Glomerular visceral epithelial cell (primary cell): Measurements from ENCODE around the gene NATD1.

Source experiments
- DNase-seq: peaks from one replicate; pipeline ENCODE4 v3.0.0-alpha.2; 2016; ENCODE audit errors: extremely low spot score

The NATD1 gene

DNA sequence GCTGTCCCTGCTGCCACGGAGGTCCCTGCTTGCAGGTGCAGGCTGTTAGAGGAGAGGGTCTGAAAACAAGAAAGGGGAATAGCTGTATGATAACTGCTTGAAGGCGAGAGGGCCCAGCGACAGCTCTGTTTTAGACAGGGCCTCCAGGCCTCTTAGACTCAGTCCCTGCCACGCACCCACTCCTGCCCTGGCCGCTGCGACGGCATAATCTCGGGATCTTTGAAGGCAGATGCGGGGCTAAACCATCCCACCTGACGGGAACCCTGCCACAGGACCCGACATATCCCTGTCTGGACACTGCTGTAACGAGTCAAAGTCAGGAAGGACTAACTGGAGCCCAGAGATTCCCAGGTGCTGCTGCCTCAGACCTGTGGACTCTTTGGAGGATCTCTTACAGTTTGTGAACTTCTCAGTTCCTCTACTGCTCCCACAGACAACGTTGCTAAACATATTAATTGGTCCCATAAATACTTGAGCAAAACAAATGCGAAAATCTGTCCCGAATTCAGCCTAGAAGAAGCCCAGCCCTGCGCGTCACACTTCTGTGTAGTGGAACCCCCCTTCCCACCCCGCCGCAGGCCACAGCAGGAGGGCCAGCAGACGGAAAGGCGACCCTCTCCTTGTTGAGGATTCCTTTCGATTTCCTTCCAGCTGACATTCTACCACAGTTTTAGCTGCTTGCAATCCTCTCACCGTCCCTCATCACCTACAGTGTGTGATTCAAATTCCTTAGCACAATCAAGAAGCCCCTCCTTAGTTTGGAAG is 38.3 kb downstream of the NATD1 start:
- no peak for DNase-seq

- DNase-seq: peak; percentile 96
Observed at GRCh38 chr17:21214015-21214776, 39.0 kb downstream of the NATD1 start, which contains the start of gene TMEM11. Gene TMEM11 (minus strand): TSS chr17:21214161. CDS start chr17:21214152, 9 bp downstream.

GRCh38 chr17:21213638-21214014 is 39.6 kb downstream of the NATD1 start:
- DNase-seq: peak; percentile 39

DNA sequence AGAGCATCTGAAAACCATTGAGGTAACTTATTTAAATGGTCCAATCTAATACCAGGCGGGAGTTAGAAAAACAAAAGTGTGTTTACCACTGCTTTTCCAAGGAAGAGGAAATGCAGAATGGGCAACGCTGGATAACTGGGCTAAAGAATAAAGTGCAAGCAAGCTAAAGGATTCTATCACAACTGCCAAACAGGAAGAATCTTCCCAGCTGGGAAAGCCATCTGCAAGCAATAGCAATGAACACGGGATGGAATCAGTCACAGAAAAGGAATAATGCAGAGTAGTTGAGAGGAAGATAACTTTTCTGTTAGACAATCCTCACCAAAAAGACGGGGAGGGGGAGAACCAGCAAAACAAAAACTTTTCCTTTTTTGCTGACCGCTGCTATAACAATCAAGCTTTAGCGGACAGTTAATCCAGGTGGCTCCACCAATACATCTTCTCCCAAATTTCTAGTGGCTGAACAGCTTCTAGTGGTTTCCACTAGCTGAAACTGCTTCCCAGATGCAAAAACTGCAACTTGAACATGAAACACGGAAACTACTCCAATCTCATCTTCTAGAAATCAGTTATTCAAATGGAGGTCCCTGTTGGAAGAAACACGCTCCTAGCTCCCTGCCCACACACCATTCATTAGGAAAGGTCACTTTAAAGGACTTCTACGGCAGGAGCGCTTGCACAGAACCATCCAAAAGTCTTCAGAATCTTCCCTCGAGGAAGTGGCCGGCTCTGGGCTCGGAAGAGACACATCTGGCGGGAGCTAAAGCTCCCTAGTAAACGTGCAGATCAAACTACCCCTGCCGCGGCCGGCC is 40.2 kb downstream of the NATD1 start:
- no peak for DNase-seq

DNA sequence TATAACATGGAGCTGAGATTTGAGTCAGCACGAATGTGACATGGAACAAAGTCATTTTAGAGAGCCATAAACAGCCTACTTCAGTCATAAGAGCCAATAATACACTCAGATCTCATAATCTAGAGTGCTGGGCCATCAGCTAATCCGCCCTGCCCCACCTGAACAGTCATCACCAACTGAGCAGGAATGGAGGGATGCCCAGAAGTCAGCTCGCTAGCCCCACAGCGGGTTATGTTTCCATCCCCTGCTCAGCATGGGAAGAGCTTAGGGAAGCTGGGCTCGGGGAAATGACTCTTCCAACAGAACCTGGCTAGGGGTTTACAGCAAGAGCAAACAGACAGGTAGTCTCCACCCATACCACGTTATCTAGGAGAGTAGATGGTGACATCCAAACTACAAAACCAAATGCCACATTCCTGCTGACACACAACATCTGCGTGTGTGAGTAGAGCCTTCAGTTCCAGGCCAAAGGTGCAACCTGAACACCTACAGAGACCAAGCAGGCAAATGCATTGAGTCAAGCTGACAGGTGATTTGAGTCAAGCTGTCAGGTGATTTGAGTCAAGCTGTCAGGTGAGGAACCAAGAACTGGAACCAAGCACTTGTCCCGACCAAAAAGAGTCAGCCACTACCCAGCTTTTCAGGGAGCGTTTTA is 41.3 kb downstream of the NATD1 start:
- no peak for DNase-seq

DNA sequence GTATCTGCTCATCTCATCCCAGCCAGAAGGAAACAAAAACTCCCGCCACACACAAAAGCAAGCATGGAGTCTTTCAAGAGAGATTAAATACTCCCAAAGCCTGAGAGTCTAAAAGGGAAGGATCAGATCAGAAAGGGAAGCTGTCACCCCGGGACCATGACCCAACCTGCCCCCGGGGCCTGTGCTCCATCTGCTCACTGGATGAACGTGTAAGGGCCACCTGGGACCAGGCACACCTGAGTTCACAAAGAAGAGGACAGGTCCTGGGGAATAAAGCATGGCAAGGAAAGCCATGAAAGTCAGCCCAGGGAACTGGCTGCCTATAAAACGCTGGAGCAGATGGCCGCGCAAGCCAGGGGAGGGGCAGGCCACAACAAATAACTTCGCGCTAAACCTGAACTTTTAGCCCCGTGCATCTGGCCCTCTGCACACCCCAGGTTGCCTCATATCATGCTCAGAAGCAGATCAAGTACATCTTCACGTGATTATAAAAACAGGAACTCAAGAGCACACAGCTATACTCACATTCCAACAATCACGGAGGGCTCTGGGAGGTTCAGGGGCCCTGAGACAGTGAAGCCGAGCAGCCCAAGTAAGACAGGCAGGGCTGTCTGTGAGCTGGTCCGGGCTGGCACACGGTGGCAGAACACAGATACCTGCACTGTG is 42.7 kb downstream of the NATD1 start:
- no peak for DNase-seq

DNA sequence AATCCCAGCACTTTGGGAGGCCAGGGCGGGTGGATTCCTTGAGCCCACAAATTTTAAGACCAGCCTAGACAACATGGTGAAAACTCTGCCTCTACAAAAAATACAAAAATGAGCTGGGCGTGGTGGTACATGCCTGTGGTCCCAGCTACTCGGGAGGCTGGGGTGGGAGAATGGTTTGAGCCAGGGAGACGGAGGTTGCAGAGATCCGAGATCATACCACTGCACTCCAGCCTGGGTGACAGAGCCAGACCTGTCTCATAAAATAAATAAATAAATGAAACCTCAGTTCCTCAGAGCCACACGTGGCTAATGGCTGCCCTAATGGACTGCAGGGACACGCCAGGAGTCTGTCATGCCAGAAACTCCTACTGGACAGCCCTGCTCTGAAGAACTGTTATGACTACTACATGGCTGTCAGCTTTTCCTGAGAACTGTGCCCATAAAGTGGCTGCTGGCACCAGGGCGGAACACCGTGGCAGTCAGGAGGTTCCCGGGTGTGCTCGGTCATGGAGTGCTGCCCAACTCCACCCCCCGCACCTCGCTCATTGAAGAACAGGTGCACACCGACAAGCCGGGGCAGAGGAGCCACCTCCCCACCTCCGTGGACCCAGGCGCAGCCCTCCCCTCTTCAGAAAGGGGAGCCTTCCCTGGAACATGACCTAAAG is 43.6 kb downstream of the NATD1 start:
- DNase-seq: no peak

DNA sequence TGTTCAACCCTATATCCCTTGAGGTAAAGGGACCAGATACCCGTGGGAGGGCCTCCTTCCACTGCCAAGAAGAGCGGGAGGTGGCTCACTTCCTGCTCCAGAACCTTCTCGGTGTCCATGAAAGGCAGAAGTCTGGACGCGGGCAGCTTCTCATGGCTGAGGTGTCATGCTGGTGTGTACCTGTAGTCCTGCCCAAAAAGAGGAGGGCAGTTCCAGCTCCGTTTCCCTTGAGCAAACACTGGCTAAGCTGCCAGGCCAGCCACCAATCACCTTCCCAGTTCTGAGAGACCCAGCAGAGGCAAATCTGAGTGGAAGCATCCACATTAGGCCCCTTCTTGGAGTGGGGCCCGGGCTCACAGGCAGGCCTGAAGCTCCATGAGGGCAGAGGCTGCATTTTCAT is 44.9 kb downstream of the NATD1 start:
- DNase-seq: no peak

DNA sequence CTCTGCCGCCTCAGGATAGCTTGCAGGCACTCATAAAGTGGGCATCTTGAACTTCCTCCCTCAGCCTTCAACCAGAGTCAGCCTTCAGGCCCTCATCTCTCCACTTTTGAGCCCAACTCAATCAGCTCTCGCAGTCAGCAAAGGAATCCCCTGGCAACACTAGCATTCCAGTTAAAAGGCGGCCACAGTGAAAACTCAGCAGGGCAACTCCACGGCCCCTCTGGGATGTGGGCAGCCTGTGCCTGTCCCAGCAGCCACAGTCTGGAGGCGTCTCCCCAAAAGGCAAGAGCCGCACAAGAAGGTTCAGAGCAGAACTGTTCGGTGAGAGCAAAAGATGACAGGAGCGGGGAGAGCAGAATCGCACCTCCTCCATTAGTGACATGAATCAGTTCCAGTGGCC is 48.3 kb downstream of the NATD1 start:
- no peak for DNase-seq

DNA sequence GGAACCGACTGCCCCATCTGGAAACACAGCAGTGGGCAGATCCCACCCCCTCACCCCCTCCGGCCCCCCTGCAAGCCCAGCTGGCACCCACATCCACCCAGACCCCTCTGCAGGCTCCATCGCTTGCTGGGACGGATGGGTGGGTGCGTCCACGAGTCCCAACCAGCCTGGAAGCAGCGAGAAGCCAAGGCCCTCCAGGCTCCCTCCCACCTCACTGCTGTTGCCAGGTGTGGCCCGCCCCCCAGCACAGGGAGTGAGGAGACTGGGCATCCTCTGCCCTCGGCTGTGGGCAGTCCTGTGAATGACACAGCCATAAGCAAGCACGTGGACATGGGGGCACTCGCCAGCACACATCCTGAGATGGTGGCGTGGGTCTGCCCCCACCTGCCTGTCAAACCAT is 50.7 kb downstream of the NATD1 start:
- no peak for DNase-seq

GRCh38 chr17:21201874-21202273 is 51.3 kb downstream of the NATD1 start:
- no peak for DNase-seq

DNA sequence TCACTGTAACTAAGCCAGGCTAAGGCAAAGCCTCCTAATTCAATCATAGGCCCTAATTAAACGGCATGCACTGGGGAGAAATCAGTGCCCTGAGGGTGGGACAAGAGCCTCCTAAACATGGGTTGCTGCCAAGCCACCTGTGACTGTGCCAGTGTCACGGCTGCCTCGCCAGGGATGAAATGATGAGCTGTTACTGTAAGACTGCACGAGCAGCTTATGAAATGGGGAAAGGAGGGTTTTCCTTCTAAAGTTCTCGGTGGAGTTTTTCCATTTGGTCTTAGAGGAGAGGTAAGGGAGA is 52.0 kb downstream of the NATD1 start:
- DNase-seq: no peak

- DNase-seq: no peak
Observed at GRCh38 chr17:21200590-21201297, 52.5 kb downstream of the NATD1 start.

- no peak for DNase-seq
Observed at GRCh38 chr17:21199856-21200255, 53.4 kb downstream of the NATD1 start.

DNA sequence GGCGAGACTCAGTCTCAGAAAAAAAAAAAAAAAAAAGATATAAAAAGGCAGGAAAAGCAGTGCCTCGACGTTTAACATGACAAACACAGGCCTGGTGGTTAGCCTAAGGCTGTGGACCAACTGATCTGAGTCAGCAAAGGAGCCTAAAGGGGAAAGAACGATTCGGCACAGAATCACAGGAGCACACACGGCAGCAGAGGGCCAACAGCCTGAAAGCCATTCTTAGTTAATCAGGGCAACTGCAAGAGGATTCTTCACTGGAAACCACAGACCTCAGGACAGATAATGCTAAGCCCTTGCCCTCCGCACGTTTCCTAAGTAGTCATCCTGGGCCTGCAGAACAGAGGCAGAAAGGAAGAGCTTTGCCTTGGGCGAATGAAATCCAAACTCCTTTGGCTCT is 53.9 kb downstream of the NATD1 start:
- DNase-seq: no peak

DNA sequence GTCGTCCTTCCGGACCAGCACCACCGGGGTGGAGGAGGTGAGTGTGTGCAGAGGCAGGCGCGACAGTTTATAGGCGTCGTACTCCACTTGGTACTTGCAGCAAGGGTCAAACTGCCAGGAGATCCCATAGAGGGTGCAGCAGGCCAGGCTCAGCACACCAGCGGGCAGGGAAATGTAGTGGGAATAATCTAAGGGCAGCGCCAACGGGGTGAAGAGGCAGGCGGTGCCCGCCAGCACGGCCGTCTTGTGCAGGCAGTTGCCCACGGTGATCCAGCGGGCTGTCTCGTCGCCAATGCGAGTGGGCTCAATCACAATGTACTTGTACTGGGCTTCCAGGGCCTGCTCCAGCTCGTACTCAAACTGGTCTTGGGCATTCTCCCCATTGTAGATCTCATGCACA is 54.8 kb downstream of the NATD1 start:
- no peak for DNase-seq

DNA sequence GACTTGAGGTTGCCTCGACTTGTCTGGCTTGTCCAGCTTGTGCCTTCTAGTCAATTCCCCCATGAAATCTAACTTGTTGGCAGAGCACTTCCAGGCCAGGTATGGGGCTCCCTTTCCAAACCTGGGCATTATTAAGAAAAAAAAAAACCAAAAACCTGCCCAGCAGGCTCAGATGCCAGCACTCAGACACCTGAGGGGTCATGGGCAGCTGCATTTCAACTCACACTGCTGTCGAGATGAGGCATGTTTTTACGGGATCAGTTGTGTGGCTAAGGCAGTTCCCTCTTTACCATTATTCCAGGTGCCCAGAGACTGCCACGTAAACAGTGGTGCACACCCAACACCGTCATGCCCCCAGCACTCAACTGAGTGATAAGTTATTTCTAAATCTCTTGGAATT is 57.1 kb downstream of the NATD1 start:
- no peak for DNase-seq

DNA sequence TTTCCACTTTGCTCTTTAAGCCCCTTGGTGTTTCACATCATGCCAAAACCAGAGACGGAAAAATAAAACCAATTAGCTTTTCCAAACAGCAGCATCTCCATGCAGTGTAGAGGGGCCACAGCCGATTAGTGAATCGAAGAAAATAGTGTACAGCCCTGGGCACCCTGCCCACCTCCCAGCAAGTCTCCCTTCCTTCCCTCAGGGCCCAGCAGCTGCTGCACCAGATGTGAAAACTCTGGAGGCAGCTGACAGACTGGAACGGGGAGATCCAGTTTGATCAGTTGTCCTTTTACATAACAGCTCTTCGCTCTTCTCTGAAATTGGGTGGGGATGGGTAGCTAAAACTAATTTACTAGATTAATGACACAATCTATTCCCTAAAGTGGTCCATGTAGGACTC is 58.5 kb downstream of the NATD1 start:
- no peak for DNase-seq

GRCh38 chr17:21194226-21194625 is 59.0 kb downstream of the NATD1 start:
- no peak for DNase-seq

GRCh38 chr17:21193031-21193430 is 60.2 kb downstream of the NATD1 start:
- DNase-seq: peak; percentile 14
